C4-2B (cell line): ENCODE measurements around the gene SGMS1.

ENCODE experiments used
- ZFX ChIP-seq: fragments of 450-650 bp; IDR thresholded peaks from 2 replicates; pipeline ENCODE4 v1.6.1; 2017
- TF ChIP-seq, protein P1 (sequence below): fragments of 450-650 bp; conservative IDR thresholded peaks from 2 replicates; pipeline ENCODE4 v1.5.1; 2017; ENCODE audit warnings: mild to moderate bottlenecking

DNA sequence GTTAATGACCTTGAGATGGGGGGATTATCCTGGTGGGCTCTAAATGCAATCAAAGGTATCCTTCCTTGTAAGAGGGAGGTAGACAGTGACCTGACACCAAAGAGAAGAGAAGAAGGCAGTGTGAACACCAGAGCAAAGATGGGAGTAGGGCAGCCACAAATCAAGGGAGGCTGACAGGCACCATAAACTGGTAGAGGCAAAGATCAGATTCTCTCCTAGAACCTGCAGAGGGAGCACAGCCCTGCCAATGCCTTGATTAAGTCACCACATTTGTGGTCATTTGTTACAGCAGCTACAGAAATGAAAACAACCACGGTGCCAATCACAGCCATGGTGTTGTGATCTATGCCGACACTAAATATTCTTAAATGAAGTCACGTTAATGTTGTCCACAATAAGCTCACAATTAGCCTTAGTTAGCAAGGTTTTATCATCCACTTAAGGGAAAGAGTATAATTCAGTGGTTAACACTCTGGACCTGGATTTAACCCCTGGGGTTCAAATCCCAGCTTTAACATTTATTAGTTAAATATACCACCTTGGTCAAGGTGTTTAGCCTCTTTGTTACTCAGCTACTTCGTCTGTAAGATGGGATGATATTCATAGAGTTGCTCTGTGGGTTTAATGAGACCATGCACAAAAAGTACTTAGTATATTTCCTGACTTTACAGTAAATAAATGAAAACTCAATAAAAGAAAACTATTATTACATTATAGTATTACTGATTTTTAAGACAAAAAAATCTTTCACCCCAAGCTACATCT is 70.8 kb downstream of the SGMS1 start:
- TF ChIP-seq, protein P1, sequence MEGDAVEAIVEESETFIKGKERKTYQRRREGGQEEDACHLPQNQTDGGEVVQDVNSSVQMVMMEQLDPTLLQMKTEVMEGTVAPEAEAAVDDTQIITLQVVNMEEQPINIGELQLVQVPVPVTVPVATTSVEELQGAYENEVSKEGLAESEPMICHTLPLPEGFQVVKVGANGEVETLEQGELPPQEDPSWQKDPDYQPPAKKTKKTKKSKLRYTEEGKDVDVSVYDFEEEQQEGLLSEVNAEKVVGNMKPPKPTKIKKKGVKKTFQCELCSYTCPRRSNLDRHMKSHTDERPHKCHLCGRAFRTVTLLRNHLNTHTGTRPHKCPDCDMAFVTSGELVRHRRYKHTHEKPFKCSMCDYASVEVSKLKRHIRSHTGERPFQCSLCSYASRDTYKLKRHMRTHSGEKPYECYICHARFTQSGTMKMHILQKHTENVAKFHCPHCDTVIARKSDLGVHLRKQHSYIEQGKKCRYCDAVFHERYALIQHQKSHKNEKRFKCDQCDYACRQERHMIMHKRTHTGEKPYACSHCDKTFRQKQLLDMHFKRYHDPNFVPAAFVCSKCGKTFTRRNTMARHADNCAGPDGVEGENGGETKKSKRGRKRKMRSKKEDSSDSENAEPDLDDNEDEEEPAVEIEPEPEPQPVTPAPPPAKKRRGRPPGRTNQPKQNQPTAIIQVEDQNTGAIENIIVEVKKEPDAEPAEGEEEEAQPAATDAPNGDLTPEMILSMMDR, result peak; percentile 25
- no peak for TF ChIP-seq ZFX
